GM19397 (cell line): Measurements from ENCODE around the gene NADK2.
A peak's percentile ranks its signal among the peaks of the same experiment; 100 is the strongest.

ENCODE experiments used
- ATAC-seq: cut with Tn5 transposase; IDR thresholded peaks from one replicate; pipeline ENCODE4 v1.9.1; 2021; ENCODE audit warnings: mild to moderate bottlenecking, moderate library complexity; ENCODE audit not compliant: unreplicated experiment

The NADK2 gene

DNA sequence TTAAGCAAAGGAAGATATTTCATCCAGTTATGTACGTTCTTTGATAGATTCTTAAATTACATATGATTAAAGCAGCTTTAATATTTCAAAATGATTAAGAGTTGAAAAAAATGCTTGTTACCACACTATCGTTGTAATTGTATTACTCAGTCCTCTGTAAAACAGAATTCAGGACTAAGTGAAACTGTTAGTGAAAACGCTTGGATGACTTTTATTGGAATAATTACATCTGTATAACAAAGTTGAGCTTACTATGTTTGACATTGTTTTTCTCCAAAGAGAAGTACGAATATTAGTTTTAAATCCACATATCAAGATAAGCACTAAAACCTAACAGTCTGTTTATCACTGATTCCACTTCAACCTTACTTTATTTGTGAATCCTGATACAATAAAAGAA lies 8.7 kb upstream of the NADK2 start:
- no peak for ATAC-seq

DNA sequence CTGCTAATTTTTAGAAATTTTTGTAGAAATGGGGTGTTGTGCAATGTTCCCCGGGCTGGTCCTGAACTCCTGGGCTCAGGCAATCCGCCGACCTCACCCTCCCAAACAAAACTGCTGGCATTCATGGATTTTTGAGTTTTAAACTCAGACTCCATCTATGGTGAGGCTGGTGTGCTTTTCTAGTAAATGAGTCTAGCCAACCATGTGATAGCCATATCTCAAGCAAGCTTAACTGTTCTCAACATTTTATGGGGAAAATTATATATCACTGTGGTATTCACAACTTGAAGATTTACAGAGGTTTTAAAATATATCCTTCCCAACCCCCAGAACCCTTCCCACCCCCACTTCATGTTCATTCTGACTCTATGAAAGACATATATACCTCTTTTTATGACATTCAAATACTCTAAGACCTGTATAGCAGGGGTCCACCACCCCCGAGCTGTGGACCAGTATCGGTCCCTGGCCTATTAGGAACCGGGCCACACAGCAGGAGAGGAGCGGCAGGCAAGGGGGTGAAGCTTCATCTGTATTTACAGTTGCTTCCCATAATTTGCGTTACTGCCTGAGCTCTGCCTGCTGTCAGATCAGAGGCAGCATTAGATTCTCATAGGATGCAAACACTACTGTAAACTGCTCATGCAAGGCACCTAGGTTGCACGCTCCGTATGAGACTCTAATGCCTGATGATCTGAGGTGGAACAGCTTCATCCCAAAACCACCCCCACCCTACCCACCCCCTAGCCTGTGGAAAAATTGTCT lies 4.5 kb upstream of the NADK2 start:
- ATAC-seq: no peak

DNA sequence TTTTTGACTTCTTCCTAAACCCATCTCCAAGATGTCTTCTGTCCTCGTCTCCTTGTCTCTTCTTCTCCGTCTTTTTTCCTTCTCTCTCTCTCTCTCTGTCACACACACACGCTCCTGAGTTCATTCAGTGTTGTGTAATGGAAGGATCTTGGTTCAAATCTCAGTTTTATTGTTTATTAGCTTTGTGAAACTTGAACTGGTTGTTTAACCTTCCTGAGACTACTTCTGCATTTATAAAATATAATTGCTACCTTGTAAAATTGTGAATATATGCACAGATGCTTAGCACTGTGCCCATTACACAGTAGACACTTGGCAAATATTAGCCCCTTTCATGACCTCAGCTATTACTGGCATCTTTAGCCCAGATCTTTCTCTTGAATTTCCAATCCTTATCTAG lies 2.4 kb upstream of the NADK2 start:
- no peak for ATAC-seq

DNA sequence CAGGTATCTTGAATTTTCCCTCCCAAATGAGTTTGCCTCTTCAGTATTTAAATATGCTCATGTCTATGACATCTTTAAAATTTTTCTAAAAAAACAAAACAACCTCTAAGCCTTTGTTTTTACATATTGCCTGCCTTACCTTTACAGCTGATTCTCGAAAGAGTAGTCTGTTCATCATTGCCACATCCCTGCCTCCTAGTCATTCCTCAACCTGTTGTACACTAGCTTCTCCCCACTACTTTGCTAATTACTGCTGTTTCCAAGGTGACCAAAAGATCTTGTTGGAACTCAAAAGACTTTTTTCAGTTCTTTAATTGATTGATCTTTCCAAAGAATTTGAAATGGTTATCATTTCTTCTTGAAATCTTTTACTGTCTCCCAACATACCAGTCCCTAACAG lies 1.9 kb upstream of the NADK2 start:
- ATAC-seq: no peak

DNA sequence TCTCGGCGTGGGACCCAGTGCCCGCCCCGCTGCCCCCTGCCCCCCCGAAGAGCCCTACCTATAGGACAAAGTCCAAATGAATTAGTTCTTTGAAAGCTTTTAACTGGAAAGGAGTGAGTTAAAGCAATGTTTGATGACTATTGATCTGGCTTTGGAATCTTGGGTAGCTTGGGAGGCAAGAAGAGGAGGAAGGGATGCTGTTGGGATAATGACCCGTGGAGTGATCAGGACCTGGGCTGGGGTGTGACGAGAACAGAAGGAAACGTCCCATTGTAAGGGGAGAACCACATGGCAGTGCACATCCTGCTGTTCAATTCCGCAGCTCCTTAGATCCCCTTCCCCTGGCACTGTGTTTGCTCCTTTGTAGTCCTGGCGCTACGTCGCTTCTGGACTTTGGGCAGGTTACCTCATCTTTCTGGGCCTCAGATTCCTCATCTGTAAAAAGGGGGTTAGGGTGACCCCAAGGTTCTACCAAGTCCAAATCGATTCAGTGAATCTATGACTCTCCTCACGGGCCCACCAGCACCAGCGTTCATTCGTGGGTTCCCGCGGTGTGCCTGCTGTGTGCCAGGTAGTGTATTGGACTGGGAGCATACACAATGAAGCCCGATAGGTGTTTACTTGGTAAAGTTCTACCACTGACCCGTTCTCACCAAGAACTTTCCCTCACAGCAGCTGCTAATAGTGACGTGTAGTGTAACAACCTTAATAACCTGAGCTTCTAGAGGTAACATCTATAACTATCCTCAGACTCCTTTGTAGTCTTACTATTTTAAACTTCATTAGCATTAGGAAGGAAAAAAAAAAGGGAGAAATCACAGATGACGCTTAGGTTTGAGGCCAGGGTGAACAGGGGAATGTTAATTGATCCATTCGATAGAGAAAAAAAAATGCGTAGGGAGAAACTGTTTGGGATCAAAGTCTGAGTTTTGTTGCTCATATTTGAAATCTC lies 1.1 kb upstream of the NADK2 start:
- ATAC-seq: no peak

DNA sequence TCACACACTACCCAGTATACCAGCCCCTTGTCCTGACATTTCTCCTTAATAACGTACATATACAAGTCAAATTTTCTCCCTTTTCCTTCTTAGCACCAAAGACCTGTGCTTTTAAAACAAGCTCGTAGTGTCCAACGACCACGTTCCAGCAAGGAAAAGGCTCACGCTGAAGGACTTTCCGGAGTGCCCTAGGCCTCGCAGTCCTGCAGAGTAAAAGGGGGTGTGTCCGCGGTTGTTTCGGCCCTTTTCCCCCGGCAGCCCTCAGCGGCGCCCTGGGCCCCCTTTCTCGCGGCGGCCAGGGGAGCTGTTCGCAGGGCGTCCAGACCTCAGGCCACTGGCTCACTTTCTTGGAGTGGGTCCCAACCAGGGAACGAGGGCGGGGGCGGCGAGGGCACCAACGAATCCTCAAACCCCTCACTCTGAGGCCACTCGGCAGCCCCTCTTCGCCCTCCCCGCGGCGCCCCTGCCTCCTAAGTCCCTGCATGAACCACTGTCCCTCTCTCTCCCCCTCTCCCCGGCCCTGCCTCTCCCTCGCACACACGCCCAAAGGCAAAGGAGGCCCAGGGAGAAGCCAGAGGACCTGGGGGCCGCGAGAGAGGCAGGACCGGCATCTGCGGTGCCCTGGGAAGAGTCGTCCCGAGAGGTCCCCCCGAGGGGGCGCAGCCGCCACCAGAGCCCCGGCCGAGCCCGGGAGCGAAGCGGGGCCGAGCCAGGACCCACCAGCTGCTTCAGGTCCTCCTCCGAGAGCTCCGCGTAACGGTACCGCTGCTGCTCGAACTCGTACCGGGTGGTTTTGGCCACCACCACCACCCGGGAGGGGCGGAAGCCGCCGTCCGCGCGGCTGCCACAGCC lies 720 bp downstream of the NADK2 start:
- peak; percentile 28 for ATAC-seq

DNA sequence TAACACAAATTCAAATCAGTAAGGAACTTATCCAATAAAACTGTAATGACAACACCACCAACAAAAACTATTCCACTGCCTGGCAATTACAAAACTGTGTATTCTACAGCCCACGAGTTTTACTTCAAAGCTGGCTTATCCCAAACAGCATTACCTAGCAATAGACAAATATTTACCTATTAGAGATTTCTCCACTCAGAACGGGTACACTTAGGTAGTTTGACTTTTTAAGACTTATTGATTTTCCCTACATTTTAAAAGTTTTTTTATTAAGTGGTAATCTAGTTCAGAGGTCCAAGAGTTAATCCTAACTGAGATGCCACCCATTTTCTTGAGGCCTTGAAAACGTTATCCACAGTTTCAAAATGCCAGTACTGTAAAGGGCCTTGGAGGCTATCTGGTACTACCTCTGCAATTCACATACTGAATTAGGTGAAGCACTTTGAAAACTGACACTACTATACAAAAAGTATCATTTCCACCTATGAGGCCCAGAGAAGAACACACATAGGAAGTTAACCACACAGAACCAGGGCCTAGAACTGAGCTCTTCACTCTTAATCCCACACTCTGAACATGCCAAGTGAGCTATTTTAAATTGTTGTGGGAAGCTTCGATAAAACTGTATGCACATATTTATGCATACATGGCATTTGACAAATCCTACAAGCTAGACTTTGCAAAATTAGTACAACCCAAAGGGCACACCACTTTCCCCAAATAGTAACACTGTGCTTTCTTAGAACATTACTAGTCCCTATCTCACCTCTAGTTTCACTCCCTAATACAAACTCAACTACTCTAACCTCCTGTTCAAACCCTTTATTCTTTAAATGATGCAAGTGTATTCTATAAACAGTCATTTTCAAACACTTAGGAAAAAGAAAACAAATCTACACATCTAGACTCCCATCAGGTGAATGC lies 2.1 kb downstream of the NADK2 start:
- no peak for ATAC-seq

DNA sequence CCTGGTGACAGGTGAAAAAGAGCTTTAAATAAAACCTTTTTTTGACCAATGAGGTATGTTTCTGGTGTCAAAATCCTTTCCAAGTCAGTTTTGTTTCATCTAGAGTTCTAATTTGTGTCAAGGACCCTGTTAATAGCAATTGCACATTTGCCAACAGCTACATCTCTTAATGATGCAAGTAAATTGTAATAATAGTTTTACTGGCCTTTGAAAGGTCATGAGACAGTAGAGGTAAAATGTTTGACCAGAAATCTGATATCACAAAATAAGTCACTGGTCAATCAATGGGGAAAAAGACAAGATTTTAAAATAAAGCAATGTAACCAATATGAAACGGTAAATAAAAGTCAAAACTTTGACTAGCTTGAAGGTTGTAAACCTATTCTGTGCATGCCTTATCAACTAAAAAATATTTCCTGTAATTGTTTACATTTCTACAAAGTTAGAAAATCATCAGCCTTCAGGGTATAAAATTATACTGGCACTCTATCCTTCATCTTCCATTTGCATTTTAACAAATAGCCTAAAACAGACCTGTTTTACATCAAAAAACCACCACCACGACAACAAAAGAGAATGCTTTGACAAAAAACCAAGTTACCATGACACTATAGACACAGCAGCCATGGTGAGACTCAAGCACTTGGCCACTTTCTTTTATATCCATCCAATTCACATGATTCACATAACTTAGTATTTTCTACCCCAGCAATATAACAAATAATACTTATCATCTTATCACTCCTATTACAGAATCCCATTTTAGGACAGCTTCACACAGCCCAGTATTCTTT lies 3.0 kb downstream of the NADK2 start:
- no peak for ATAC-seq

DNA sequence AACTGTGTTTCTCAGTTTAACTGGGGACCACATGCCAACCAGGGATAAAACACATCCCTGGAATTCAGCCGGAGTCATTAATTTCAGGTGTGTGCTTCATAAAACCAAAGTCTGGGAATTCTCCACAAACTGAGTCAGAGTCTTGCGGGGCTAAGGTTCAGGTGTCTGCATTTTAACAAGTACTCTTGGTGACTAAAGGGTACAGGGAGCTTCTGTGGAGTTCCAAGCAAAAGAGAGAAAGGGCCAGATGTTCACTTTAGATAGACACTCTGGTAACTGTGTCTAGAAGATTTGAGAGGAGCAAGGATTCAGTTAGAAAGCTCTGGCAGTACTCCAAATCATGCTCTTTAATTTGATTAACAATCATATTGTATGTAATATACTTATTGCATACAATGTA lies 4.0 kb downstream of the NADK2 start:
- no peak for ATAC-seq

DNA sequence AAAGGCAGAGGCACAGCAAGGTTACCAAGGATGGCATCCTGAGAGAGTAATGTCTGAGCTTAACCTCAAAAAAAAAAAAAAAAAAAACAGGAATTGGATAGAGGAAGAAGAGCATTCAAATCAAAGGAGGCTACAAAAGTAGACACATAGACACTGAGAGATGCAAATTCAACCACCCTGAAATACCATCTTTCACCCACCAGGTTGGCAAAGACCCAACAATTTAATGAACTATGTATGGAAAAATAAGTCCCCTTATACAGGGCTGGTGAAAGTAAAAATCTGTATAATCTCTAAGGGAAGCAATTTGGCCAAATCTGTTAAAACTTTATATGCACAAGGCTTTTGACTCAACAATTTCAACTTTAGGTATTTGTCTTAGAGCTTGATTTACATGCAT lies 4.9 kb downstream of the NADK2 start:
- no peak for ATAC-seq

DNA sequence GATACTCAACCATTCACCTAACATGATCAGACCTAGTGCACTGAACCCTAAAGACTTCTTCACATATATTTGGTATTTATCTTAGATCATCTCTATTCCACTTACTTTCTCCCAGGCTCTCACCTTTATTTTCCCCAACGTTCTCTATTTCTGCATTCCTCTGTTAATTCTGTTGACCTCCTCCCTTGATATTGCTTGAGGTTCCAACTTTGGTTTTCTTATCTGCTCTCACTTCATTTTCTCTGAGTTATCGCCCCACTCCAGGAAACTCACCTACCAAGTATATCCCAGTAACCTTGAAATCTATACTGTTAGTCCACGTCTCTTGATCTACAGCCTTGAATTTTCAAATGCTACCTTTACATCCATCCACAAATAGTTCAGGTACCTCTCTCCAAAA lies 9.2 kb downstream of the NADK2 start:
- ATAC-seq: no peak

DNA sequence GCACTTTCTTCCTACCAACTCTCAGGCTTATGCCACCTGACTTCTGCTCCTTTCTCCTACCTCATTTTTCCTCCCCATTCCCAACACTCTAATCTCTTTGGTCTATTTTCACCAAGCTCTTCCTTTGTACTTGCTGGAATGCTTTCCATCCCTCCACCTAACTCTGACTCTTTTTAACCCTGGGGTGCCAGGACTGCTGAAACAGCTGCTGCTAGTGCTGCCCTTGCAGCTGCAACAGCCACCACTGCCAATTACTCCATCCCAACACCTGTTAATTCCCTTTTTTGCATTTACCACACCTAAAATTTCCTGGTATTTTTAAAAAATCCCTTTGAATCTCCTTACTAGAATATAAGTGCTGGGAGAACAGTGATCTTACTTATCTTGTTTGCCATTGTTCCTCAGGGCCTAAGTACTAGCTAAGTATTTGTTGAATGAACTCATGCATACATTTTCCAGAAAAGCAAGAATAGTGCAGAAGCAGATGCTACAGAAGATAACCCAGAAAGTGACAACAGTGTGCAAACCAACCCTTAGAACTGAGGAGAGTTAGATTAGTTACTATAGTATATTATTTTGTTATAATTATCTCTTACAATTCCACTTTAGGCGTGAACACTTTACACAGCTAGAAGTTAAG lies 11.5 kb downstream of the NADK2 start:
- ATAC-seq: no peak

DNA sequence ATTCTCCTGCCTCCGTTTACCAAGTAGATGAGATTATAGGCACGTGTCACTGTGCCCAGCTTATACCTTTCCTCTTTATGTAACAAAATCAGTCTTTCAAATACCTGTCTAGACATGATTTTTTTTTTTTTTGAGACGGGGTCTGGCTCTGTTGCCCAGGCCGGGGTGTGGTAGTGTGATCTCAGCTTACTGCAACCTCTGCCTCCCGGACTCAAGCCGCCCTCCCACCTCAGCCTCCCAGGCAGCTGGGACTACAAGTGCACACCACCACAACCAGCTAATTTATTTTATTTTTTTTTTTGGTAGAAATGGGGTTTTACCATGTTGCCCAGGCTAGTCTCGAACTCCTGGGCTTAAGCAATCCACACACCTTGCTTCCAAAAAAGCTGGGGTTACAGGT lies 13.2 kb downstream of the NADK2 start:
- no peak for ATAC-seq

DNA sequence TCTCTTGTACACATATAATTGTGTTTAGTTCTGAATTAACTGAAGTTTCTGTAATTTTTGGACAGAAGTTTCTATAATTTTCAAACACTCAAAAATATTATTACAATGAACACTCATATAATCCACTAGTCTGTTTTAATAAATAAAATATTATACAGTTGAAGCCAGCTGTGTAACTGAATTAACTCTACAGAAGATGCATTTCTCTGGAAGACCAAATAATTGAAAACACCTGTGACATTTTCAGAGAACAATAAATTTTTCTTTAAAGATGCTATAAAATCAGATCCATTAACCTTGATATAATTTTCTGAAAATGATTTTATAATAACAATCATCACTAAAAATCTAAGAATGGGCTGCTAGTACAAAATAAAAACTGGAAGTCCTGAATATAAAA lies 14.7 kb downstream of the NADK2 start:
- ATAC-seq: no peak

DNA sequence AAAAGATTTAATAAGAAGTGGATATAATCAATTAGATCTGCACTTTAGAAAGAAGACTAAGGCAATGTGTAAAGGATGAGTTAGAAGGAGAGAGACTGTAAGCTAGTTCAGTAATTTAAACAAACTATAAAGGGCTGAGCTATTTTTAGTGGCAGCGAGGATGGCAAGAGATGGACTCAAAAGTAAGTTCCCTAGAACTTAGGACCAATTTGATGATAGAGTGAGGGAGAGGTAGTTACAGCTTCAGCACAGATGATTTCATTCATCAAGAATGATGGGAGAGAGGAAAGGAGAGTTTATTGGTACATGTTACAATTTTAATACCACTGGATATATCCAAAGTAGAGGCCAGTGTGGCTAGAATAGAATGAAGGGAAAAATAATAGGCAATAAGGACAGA lies 19.1 kb downstream of the NADK2 start:
- no peak for ATAC-seq

DNA sequence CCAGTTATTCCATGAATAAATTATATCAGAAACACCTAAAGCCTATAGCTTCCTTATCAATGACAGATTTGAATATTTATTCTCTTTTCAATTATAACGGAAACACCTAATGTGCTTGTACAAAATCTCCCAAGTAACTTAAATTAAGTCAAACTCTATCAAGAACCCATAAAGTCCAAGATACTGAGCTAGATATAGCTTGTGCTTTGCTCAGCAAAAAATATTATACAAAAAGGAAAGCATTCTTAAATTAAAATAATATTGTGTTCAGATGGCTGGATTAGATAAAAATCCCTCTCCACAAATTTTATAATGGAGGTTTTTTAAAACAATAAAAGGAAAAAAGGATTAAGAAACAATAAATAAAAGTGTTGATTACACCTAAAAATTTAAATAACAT lies 23.7 kb downstream of the NADK2 start:
- no peak for ATAC-seq

DNA sequence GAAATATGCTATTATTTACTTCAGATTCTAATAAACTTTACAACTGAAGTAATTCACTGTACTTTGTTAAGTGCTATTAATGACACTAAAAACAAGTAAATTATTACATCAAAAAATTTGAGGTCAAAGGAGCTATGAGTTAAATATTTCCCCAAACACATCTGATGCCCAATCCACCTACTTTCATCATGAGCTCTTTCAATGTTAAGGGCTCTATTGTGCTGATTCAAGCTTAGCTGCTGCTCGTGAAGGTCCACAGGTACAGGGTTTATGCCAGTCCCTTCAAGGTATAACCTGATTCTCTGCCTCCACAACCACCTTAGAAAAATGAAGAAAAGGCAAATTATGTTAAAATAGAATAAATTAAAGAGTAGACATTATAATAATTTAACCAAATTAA lies 24.2 kb downstream of the NADK2 start:
- no peak for ATAC-seq

DNA sequence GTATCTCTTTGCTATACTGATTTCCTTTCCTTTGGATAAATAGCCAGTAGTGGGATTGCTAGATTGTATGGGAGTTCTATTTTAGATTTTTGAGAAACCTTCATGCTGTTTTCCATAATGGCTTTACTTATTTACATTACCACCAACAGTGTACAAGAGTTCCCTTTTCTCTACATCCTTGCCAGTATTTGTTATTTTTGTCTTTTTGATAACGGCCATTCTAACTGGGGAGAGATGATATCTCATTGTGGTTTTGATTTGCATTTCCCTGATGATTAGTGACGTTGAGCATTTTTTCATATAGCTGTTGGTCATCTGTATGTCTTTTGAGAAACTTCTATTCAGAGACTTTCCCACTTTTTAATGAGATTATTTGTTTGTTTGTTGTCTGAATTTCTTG lies 25.8 kb downstream of the NADK2 start:
- ATAC-seq: no peak

DNA sequence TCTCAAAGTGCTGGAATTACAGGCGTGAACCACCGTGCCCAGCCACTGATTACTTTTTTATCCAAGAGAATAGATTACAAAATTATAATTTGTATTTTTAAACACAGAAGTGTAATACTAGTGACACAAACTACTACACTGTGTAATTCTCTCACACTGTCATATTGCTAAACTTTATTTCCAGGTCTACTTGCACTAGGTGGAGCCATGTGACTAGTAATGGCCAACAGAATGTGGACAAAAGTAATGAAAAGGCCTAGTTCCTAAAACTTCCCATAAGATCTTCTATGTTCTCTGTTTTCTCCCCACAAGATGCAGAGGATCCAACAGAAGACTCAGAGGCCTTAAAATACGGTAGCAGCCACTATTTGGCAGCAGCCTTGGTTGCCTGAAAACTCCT lies 27.3 kb downstream of the NADK2 start:
- no peak for ATAC-seq
